Epidermal melanocyte (primary cell): Measurements from ENCODE around the gene ADAMTS9.

Source experiments
- DNase-seq: peaks from one replicate; pipeline ENCODE4 v3.0.0; 2011; ENCODE audit warnings: low spot score; ENCODE audit not compliant: insufficient read length

ADAMTS9 gene

DNA sequence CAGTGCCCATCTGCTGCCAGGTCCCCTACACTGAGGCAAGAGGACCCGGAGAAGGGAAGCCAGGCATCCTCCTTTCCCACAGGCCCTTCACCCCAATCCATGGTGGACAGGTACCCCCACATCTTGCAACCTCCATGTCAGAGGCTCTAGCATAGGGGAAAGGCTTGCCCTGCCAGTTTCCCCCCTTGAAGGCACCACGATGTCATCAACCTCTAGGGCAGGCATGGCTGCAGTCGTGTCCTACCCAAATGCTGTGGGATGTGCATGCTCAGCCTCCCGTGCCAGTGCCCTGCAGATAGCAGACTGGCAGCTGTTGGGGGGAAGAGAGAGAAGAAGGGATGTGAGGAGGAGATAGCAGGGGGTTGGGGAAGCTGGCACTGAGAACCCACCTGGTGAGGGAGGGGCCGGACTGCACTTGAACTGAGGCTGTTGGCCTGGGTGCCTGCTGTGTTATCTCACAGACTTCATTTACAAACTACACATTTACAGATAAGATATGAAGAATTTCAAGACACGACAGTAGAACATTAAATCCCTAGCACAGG lies 197.5 kb downstream of the ADAMTS9 start:
- DNase-seq = no peak

DNA sequence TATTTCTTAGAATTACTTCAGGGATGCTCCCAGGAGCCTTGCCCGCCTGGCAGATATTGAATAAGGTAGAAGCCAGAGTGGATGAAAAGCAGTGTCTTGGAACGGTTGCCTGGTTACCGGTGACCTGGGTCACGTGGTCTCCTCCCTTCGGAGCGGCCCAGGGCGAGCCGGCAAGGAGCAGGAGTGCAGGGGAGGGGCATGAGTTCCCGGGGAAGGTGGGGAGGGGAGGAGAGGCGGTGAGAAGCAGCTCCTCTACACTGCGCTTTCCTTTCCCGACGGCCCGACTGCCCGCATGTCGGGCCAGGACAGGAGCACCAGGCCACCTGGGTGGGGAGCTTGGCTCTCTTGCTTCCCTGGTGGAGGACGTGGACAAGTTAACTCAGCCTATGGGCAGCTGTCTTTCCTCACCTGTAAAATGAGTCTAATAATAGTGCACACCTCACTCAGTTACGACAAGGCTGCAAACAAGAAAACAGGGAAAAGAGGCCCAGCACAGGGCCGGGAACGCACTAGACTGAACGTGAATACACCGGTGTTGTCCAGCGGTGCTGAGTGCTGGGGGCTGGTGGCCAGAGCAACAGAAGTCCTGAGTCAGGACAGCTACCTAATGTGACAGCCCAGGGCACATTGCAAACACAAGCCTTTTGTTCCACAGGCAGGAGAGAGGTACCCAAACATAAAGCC lies 198.3 kb downstream of the ADAMTS9 start:
- DNase-seq = no peak

DNA sequence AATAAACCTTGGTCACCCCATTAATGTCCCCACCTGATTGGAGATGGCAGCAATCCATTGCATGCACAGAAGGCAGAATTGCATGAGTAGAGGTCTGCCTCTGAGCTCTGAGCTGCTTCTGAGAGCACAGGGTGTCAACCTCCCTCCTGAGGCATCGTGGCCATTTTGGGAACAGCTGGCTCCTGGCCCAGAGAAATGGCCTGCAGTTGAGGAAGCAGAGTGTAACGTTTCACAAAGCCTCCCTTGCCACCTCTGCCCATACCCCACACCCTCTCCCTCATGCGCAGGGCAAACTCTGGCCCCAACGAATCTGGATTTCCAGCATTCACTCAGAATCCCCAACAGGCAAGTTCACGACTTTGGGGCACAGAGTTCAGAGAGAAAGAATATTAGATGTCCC lies 198.9 kb downstream of the ADAMTS9 start:
- no peak for DNase-seq

DNA sequence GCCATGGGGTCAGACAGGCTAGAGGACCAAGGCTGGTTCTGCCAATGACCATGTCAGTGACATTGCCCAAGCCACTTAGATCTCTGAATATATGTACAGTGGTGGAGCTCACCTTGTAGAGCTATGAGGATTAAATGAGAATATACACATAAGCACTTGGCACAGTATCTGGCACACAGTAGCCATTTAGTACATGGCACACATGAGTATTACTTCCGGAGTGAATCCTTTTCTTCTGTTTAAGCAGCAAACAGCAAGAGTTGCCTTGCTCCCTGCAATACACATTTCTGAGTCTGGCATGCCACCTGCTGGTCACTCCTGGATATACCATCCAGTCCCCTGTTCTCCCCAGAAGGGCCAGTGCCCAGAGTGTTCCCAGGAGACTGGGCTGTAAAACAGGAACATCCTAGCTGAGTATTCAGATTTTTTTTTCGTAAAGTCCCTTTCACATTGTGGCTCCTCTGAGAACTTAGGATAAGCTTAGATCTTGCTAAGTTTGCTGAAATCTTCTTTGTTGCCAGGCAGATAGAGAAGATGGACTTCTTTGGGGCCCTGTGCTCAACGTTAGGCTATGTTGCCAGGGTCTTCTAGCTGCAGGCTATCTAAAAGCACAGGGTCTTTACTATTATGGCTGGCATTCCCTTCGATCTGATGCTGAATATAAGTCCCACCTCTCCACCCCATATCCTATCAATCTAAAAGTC lies 203.4 kb downstream of the ADAMTS9 start:
- peak; percentile 63 for DNase-seq

DNA sequence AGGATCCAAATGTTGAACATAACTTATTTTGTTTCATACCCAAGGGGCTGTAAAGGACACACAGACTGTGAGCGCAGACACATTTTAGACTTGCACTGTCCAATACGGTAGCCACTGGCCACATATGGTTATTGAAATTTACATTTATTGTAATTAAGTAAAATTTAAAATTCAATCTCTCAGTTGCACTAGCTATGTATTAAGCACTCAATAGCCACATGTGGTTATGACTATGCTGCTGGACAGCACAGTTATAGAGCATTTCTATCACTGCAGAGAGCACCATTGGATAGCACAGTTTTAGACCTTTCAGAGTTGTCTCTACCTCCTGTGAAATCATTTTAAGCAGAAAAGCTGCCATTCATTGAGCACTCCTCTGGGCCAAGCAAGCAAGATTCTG lies 204.3 kb downstream of the ADAMTS9 start:
- DNase-seq = no peak

- no peak for DNase-seq
These were observed 212.8 kb downstream of the ADAMTS9 start for GRCh38 chr3:64475037-64475436.

DNA sequence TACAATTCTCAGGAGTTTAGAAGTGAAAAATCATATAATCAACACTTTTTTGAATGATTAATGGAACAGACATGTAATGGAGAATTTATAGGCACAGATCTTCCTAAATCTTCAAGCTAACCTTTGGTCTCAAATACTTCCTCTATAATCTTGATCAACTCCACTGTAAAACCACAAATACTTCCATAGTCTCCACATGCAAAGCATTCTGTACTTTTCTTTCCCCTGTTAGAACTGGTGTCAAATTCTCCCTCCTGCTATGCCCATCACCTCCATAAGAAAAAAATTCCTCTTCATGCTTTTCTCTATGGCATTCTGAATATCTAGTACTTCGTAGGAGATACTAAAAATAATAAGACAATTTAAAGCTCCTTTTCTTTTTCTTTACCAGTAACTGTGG lies 214.3 kb downstream of the ADAMTS9 start:
- no peak for DNase-seq

DNA sequence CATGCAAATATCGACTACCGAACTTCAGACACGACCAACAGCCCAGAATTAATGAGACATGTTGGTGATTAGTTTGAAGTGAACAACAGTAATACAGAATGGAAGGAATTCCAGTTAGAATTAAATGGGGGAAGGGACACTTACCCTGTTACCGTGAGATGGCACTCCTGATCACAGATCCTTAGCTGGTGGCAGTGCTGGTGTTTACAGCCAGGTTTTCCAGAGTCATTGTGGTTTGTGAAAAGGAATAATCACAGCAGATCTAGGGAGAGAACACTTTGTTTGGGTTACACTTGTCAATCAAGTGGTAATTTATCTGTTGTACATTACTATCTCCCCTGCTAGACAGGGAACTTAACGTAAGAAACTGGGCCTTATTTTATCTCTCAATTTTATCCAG lies 217.4 kb downstream of the ADAMTS9 start:
- no peak for DNase-seq

DNA sequence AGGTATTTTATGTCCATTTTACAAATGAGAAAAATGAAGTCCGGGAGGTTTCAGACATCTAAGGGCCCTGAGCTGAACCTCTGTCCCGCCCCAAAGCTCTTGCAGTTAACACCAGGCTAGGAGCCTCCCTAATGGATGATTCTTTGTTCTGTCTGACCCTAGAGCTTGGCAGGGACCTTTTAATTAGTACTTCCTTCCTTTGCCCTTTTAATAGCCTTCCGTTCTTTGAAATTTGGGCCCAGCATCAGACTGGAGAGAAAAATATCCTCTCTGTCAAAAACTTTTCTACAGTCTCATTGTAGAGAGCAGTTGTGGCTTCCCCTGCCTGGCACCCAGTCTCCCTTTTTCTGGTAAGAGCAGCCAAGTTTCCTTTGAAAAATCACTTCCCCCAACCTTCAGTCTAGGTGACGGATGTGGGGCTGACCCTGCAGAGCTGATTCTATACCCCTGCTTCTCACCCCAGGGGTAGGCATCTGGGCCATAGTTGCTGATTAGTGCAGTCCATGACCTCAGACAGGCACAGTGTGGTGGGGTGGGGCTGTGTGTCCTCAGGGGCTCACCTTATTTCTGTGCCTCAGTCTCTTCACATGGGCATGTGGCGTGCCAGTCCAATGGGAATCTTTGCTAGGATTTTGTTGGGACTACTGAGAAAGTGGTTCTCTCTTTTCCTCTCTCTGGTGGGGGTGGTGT lies 220.4 kb downstream of the ADAMTS9 start:
- no peak for DNase-seq
